Spleen (tissue), 3 donors: ENCODE results near the gene TMEM114.

Source experiments
- POLR2A ChIP-seq, 3 donors: fragments of 450-650 bp; IDR thresholded peaks; one replicate each; pipeline ENCODE4 v1.5.1; 2017; ENCODE audit warnings: antibody characterized with exemption in 3 of 3, mild to moderate bottlenecking in 1 of 3
- POLR2AphosphoS5 ChIP-seq, 3 donors: sonication (generic); formaldehyde crosslinking; IDR thresholded peaks; one replicate each; pipeline ENCODE4 v1.5.1; 2017; ENCODE audit warnings: antibody characterized with exemption in 3 of 3

DNA sequence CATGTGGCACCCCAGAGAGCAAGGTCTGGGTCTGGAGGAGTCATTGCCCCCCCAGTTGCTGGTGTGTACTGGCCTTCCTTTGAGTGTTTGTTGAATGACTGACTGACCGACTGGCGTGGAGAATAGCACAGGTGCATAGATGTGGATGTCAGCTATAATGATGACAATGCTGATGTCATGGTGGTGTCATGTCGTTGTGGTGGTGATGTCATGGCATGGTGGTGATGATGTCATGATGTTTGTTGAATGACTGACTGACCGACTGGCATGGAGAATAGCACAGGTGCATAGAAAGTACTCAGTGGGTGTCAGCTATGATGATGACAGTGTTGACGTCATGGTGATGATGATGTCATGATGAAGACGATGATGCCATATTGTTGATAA is 22.1 kb downstream of the TMEM114 start:
- TF ChIP-seq POLR2A (IDR thresholded peaks at IDR 0.05): no peak
- no peak for TF ChIP-seq POLR2AphosphoS5 (IDR thresholded peaks at IDR 0.05)
